SK-N-SH (cell line): ENCODE measurements around the gene SH3BP1. TPM values are rescaled to one million over a fixed set of nuclear protein-coding genes. Genes with fewer than 3 reads are reported as not detected.

Experiments
- CTCF ChIA-PET: fragments of 300-600, 350-600 bp; formaldehyde crosslinking; extraction: SDS; loops from one replicate; lab custom pipeline; 2021; lab: Yijun Ruan, JAX
- POLR2A ChIA-PET: fragments of 350-600 bp; sonication (Branson Sonifier 250); formaldehyde crosslinking; extraction: SDS; loops from one replicate; lab custom pipeline; 2020; ENCODE audit warnings: antibody characterized with exemption, inconsistent platforms; lab: Yijun Ruan, JAX
- DNase-seq: peaks from one replicate; pipeline ENCODE4 v3.0.0; 2012
- H2AFZ ChIP-seq: fragments of 200-600 bp; sonication (generic); 2 replicates; pipeline ENCODE4 v1.8.1; 2016; ENCODE audit warnings: antibody characterized with exemption, mild to moderate bottlenecking, low read depth
- H3F3A ChIP-seq: fragments of 200-600 bp; sonication (generic); replicated peaks from 2 replicates; pipeline ENCODE3; 2016; ENCODE audit warnings: antibody characterized with exemption, mild to moderate bottlenecking; ENCODE audit not compliant: insufficient read depth
- H3K27ac ChIP-seq, 2 experiments: fragments of 200-500 bp in 1 of 2; fragments of 200-600 bp in 1 of 2; sonication (Bioruptor generic) in 1 of 2; sonication (generic), shearing (Covaris generic) in 1 of 2; 2 replicates each; pipeline versions ENCODE4 v1.5.1 to v1.6.1; 2014 to 2016; ENCODE audit warnings: low read depth in 2 of 2, inconsistent platforms in 1 of 2, low read length in 1 of 2, mild to moderate bottlenecking in 1 of 2, mixed read lengths in 1 of 2
- H3K27me3 ChIP-seq: fragments of 200-600 bp; sonication (generic), shearing (Covaris generic); 2 replicates; pipeline ENCODE4 v1.6.1; 2016; ENCODE audit warnings: mixed run types; ENCODE audit not compliant: insufficient read depth
- H3K36me3 ChIP-seq, 2 experiments: fragments of 200-500 bp in 1 of 2; fragments of 200-600 bp in 1 of 2; sonication (Bioruptor generic) in 1 of 2; sonication (generic) in 1 of 2; replicated peaks in 1 of 2; 2 replicates each; pipeline versions ENCODE3 to v1.5.1; 2014 to 2016; ENCODE audit warnings: low read length in 1 of 2, mild to moderate bottlenecking in 1 of 2; ENCODE audit not compliant: insufficient read depth in 2 of 2, control insufficient read depth in 1 of 2
- H3K4me1 ChIP-seq, 2 experiments: fragments of 200-500 bp in 1 of 2; fragments of 200-600 bp in 1 of 2; sonication (Bioruptor generic) in 1 of 2; sonication (generic), shearing (Covaris generic) in 1 of 2; 2 replicates each; pipeline versions ENCODE4 v1.5.1 to v1.6.1; 2014 to 2016; ENCODE audit warnings: low read depth in 1 of 2, low read length in 1 of 2, mixed run types in 1 of 2; ENCODE audit not compliant: insufficient read depth in 2 of 2, control insufficient read depth in 1 of 2
- H3K4me2 ChIP-seq: fragments of 200-600 bp; sonication (generic), shearing (Covaris generic); 2 replicates; pipeline ENCODE4 v1.6.1; 2017; ENCODE audit warnings: mixed run types
- H3K4me3 ChIP-seq, 2 experiments: fragments of 200-500 bp in 1 of 2; fragments of 200-600 bp in 1 of 2; sonication (Bioruptor generic) in 1 of 2; sonication (generic), shearing (Covaris generic) in 1 of 2; 2 replicates each; pipeline versions ENCODE4 v1.5.1 to v1.8.1; 2014 to 2016; ENCODE audit warnings: low read depth in 2 of 2, inconsistent platforms in 1 of 2, low read length in 1 of 2, mild to moderate bottlenecking in 1 of 2, mixed read lengths in 1 of 2, moderate library complexity in 1 of 2
- H3K79me2 ChIP-seq: fragments of 200-600 bp; sonication (generic); 2 replicates; pipeline ENCODE4 v1.8.1; 2017; ENCODE audit warnings: mild to moderate bottlenecking; ENCODE audit not compliant: insufficient read depth
- H3K9ac ChIP-seq: fragments of 200-600 bp; sonication (generic); 2 replicates; pipeline ENCODE4 v1.6.1; 2017; ENCODE audit warnings: mixed run types
- H3K9me2 ChIP-seq: fragments of 200-600 bp; sonication (generic); 2 replicates; pipeline ENCODE4 v1.6.1; 2017; ENCODE audit warnings: mixed run types
- H3K9me3 ChIP-seq: fragments of 200-600 bp; sonication (generic); 2 replicates; pipeline ENCODE4 v1.6.1; 2017; ENCODE audit warnings: mixed run types, mild to moderate bottlenecking, moderate library complexity
- H4K20me1 ChIP-seq: fragments of 200-600 bp; sonication (generic); 2 replicates; pipeline ENCODE4 v1.6.1; 2017; ENCODE audit warnings: mild to moderate bottlenecking, mixed run types; ENCODE audit not compliant: insufficient read depth
- ELF1 ChIP-seq: IDR thresholded peaks from 2 replicates; pipeline ENCODE4 v1.4.0; 2012
- GATA2 ChIP-seq: sonication (generic); formaldehyde crosslinking; IDR thresholded peaks from 2 replicates; pipeline ENCODE4 v1.5.0; 2020; ENCODE audit warnings: mild to moderate bottlenecking, missing genetic modification reagents
- MAX ChIP-seq: IDR thresholded peaks from 2 replicates; pipeline ENCODE4 v1.4.0; 2012; ENCODE audit warnings: low read depth
- RXRA ChIP-seq: IDR thresholded peaks from 2 replicates; pipeline ENCODE4 v1.4.0; 2012; ENCODE audit warnings: low read depth, mild to moderate bottlenecking, borderline replicate concordance
- ZBTB33 ChIP-seq: IDR thresholded peaks from 2 replicates; pipeline ENCODE4 v1.4.0; 2012; ENCODE audit warnings: low read depth, borderline replicate concordance
- WGBS: methylation state at CpG from one replicate; pipeline ENCODE4 v1.1.6; 2017; ENCODE audit warnings: low lambda C conversion rate; 5-methylcytosine and 5-hydroxymethylcytosine counted together
- polyA plus RNA-seq, 3 experiments: library from polyadenylated mRNA; depleted of rRNA; stranded (reverse); fragments of >200 nt; gene quantifications; 2 replicates each; pipeline ENCODE4 v1.2.3, GENCODE V29; 2012
- TF ChIP-seq, protein P1 (sequence below): fragments of 200-600 bp; sonication (generic); IDR thresholded peaks from 2 replicates; pipeline ENCODE4 v1.6.1; 2017; ENCODE audit warnings: antibody characterized with exemption, mild to moderate bottlenecking, moderate library complexity

Gene SH3BP1
- polyA plus RNA-seq, 1 of the 3 experiments (the other 2 are of a cell fraction): 8.9 TPM

GRCh38 chr22:37618072-37618656, 21.3 kb upstream of the SH3BP1 start (continued):
- TF ChIP-seq, protein P1, sequence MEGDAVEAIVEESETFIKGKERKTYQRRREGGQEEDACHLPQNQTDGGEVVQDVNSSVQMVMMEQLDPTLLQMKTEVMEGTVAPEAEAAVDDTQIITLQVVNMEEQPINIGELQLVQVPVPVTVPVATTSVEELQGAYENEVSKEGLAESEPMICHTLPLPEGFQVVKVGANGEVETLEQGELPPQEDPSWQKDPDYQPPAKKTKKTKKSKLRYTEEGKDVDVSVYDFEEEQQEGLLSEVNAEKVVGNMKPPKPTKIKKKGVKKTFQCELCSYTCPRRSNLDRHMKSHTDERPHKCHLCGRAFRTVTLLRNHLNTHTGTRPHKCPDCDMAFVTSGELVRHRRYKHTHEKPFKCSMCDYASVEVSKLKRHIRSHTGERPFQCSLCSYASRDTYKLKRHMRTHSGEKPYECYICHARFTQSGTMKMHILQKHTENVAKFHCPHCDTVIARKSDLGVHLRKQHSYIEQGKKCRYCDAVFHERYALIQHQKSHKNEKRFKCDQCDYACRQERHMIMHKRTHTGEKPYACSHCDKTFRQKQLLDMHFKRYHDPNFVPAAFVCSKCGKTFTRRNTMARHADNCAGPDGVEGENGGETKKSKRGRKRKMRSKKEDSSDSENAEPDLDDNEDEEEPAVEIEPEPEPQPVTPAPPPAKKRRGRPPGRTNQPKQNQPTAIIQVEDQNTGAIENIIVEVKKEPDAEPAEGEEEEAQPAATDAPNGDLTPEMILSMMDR: no peak
- TF ChIP-seq RXRA (no peak), ELF1 (no peak), GATA2 (CRISPR knock-in tag) (no peak)

DNA sequence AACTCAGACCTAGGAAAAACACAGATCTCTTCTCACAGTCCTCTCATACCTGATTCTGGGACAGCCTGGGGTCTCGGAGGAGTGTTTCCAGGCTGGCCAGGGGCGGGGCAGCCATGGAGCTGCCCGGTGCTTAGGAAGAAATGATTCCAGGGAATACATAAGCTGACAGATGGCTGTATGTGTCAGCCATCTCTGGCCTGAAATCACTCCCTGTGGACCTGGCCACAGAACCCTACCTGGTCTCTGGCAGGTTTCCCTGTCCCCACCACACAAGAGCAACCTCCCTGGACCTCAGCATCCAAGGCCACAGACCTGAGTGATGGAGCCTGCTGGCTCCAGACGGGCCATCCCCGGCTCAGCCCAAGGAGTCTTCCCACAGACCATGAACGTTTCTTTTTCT, 20.8 kb upstream of the SH3BP1 start:
- POLR2A ChIA-PET: no interaction called here
- H3K9me2 ChIP-seq: no peaks in the 10 kb centered on the region
- H3K79me2 ChIP-seq: no peaks in the 10 kb centered on the region
- no peak overlapping the region for H3K4me3 ChIP-seq
- H3K9ac ChIP-seq: no peak overlapping the region
- H3K9me3 ChIP-seq: no peaks in the 10 kb centered on the region
- H3K36me3 ChIP-seq: peaks cover 0 to 30% of the 10 kb centered on the region in 2 experiments
- no peaks in the 10 kb centered on the region for H4K20me1 ChIP-seq
- H3K4me2 ChIP-seq: no peak overlapping the region
- WGBS: 100% methylated on average over 5 of the region's 6 CpGs
- CTCF ChIA-PET: interaction anchor here (1.7 to 34.3 kb wide), 4 partner anchors 12 to 50 kb away, joined by 4 to 898 read pairs (median 12); partner anchors contain the start of genes LGALS1, NOL12 and PDXP
- peaks cover 4% of the 10 kb centered on the region for H3F3A ChIP-seq
- H3K4me1 ChIP-seq: peaks cover 0 to under 1% of the 10 kb centered on the region in 2 experiments; a peak in 1 of 4 replicates
- DNase-seq: no peak
- no peaks in the 10 kb centered on the region for H3K27me3 ChIP-seq
- TF ChIP-seq ELF1: no peak
- H2AFZ ChIP-seq: no peak overlapping the region
- no peak overlapping the region for H3K27ac ChIP-seq

DNA sequence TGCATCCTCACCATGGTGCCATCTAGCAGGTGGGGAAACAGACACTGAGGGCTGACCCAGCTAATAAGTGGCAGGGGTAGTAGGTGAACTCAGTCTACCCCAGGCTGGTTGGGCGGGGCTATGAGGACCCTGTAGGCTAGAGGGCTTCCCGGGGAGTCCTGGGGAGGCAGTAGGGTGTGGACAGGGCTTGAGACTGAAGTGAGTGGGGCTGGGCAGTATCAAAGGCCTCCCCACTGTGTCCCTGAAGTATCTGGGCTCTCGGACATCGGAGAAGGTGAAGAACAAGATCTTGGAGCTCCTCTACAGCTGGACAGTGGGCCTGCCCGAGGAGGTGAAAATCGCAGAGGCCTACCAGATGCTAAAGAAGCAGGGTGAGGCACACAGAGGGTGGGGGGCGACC, 19.5 kb upstream of the SH3BP1 start:
- no peaks in the 10 kb centered on the region for H3K9me3 ChIP-seq
- no peak overlapping the region for H3K27ac ChIP-seq
- H3K36me3 ChIP-seq: peaks cover 3 to 33% of the 10 kb centered on the region in 2 experiments
- no peak overlapping the region for H3K9ac ChIP-seq
- peaks cover 0 to 4% of the 10 kb centered on the region in 2 experiments; a peak in 1 of 4 replicates for H3K4me1 ChIP-seq
- no peaks in the 10 kb centered on the region for H4K20me1 ChIP-seq
- H3K79me2 ChIP-seq: no peaks in the 10 kb centered on the region
- CTCF ChIA-PET: interaction anchor here (0.7 to 34.3 kb wide), 10 partner anchors 12 to 78 kb away, joined by 3 to 898 read pairs (median 4); partner anchors contain the start of genes LGALS1, NOL12, PDXP and TRIOBP
- TF ChIP-seq MAX (no peak), ZBTB33 (no peak), GATA2 (CRISPR knock-in tag) (no peak)
- H3F3A ChIP-seq: peaks cover 4% of the 10 kb centered on the region
- H3K27me3 ChIP-seq: no peaks in the 10 kb centered on the region
- no peak overlapping the region for H3K4me2 ChIP-seq
- POLR2A ChIA-PET: interaction anchor here (1.3 to 1.6 kb wide), 2 partner anchors 11 to 14 kb away, joined by 3 read pairs; no protein-coding TSS in a partner anchor
- H3K4me3 ChIP-seq: no peak overlapping the region
- H3K9me2 ChIP-seq: no peaks in the 10 kb centered on the region
- WGBS: 95% methylated on average over 6 of the region's 7 CpGs
- DNase-seq: no peak
- no peak overlapping the region for H2AFZ ChIP-seq
